ENCODE measurements around the gene PLK3. TPM values are rescaled to one million over a fixed set of nuclear protein-coding genes. Genes with fewer than 3 reads are reported as not detected.

PLK3 gene
- total and polyA plus RNA-seq, 9 of the 15 experiments (the other 6 are each of a cell fraction or from before 2014, with no cell fraction given) = 0.52 to 22.7 (median 11.0) TPM

DNA sequence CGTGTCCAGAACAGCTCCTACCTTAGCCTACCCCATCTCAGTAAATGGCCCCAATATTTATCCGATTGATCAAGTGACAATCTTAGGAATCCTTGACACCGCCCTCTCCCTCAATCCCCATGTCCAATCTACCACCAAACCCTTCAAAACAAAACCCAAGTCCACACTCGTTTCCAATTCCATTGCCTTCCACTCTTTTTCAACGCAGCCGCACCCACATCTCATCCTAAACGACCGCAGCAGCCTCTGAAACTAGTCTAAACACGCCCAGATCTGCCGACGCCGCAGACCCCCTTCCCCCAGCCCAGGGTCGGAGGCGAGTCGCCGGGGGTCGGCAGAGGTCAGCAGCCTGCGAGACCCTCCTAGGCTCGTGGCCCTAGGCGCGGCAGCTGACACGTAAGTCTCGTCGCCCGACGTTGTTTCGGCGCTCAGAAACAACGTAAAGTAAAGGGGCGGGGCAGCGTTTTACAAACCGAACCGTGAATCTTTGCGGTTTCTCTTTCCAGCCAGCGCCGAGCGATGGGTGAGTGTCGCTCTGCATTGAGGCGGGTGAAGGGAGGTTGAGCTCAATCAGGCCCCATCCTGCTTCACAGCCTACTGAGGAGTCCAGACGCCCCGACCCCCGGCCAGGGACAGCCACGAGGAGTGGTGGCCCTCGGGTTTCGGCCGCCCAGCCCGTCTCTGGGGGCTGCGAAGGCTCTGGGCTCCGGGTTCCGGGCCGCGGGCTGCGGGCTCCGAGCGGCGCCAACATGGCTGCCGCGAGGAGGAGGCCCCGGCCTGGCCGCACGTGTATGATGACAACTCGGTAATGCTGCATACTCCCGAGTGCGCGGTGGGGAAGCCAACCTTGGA, 24.9 kb upstream of the PLK3 start, which contains the start of gene RPS8 (continued):
- TF ChIP-seq, protein P1, sequence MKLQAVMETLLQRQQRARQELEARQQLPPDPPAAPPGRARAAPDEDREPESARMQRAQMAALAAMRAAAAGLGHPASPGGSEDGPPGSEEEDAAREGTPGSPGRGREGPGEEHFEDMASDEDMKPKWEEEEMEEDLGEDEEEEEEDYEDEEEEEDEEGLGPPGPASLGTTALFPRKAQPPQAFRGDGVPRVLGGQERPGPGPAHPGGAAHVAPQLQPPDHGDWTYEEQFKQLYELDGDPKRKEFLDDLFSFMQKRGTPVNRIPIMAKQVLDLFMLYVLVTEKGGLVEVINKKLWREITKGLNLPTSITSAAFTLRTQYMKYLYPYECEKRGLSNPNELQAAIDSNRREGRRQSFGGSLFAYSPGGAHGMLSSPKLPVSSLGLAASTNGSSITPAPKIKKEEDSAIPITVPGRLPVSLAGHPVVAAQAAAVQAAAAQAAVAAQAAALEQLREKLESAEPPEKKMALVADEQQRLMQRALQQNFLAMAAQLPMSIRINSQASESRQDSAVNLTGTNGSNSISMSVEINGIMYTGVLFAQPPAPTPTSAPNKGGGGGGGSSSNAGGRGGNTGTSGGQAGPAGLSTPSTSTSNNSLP (IDR thresholded peaks at IDR 0.05; ENCODE audit: borderline replicate concordance, low read depth, low read length) = no peak
- TF ChIP-seq BACH1 (tag; IDR thresholded peaks at IDR 0.05) (peak; percentile 88), ZFPM2 (CRISPR knock-in tag; IDR thresholded peaks at IDR 0.05) (peak; percentile 67; the same call in 1 of the 2 replicates), RBFOX2 (IDR thresholded peaks at IDR 0.05; ENCODE audit: low read depth, low read length) (peak; percentile 100), LEF1 (IDR thresholded peaks at IDR 0.05) (peak; percentile 75), KLF1 (tag; IDR thresholded peaks at IDR 0.05) (peak; percentile 81), PHF8 (IDR thresholded peaks at IDR 0.05; ENCODE audit: borderline replicate concordance, low read length) (peak; percentile 100)
- TF ChIP-seq, protein P2, sequence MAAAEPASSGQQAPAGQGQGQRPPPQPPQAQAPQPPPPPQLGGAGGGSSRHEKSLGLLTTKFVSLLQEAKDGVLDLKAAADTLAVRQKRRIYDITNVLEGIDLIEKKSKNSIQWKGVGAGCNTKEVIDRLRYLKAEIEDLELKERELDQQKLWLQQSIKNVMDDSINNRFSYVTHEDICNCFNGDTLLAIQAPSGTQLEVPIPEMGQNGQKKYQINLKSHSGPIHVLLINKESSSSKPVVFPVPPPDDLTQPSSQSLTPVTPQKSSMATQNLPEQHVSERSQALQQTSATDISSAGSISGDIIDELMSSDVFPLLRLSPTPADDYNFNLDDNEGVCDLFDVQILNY (CRISPR knock-in tag; IDR thresholded peaks at IDR 0.05) = peak; percentile 79; the same call in 1 of the 2 replicates
- TF ChIP-seq, protein P3, sequence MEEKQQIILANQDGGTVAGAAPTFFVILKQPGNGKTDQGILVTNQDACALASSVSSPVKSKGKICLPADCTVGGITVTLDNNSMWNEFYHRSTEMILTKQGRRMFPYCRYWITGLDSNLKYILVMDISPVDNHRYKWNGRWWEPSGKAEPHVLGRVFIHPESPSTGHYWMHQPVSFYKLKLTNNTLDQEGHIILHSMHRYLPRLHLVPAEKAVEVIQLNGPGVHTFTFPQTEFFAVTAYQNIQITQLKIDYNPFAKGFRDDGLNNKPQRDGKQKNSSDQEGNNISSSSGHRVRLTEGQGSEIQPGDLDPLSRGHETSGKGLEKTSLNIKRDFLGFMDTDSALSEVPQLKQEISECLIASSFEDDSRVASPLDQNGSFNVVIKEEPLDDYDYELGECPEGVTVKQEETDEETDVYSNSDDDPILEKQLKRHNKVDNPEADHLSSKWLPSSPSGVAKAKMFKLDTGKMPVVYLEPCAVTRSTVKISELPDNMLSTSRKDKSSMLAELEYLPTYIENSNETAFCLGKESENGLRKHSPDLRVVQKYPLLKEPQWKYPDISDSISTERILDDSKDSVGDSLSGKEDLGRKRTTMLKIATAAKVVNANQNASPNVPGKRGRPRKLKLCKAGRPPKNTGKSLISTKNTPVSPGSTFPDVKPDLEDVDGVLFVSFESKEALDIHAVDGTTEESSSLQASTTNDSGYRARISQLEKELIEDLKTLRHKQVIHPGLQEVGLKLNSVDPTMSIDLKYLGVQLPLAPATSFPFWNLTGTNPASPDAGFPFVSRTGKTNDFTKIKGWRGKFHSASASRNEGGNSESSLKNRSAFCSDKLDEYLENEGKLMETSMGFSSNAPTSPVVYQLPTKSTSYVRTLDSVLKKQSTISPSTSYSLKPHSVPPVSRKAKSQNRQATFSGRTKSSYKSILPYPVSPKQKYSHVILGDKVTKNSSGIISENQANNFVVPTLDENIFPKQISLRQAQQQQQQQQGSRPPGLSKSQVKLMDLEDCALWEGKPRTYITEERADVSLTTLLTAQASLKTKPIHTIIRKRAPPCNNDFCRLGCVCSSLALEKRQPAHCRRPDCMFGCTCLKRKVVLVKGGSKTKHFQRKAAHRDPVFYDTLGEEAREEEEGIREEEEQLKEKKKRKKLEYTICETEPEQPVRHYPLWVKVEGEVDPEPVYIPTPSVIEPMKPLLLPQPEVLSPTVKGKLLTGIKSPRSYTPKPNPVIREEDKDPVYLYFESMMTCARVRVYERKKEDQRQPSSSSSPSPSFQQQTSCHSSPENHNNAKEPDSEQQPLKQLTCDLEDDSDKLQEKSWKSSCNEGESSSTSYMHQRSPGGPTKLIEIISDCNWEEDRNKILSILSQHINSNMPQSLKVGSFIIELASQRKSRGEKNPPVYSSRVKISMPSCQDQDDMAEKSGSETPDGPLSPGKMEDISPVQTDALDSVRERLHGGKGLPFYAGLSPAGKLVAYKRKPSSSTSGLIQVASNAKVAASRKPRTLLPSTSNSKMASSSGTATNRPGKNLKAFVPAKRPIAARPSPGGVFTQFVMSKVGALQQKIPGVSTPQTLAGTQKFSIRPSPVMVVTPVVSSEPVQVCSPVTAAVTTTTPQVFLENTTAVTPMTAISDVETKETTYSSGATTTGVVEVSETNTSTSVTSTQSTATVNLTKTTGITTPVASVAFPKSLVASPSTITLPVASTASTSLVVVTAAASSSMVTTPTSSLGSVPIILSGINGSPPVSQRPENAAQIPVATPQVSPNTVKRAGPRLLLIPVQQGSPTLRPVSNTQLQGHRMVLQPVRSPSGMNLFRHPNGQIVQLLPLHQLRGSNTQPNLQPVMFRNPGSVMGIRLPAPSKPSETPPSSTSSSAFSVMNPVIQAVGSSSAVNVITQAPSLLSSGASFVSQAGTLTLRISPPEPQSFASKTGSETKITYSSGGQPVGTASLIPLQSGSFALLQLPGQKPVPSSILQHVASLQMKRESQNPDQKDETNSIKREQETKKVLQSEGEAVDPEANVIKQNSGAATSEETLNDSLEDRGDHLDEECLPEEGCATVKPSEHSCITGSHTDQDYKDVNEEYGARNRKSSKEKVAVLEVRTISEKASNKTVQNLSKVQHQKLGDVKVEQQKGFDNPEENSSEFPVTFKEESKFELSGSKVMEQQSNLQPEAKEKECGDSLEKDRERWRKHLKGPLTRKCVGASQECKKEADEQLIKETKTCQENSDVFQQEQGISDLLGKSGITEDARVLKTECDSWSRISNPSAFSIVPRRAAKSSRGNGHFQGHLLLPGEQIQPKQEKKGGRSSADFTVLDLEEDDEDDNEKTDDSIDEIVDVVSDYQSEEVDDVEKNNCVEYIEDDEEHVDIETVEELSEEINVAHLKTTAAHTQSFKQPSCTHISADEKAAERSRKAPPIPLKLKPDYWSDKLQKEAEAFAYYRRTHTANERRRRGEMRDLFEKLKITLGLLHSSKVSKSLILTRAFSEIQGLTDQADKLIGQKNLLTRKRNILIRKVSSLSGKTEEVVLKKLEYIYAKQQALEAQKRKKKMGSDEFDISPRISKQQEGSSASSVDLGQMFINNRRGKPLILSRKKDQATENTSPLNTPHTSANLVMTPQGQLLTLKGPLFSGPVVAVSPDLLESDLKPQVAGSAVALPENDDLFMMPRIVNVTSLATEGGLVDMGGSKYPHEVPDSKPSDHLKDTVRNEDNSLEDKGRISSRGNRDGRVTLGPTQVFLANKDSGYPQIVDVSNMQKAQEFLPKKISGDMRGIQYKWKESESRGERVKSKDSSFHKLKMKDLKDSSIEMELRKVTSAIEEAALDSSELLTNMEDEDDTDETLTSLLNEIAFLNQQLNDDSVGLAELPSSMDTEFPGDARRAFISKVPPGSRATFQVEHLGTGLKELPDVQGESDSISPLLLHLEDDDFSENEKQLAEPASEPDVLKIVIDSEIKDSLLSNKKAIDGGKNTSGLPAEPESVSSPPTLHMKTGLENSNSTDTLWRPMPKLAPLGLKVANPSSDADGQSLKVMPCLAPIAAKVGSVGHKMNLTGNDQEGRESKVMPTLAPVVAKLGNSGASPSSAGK (IDR thresholded peaks at IDR 0.05) = peak; percentile 90
